ENCODE measurements around the gene PCBP3.

PCBP3 gene

DNA sequence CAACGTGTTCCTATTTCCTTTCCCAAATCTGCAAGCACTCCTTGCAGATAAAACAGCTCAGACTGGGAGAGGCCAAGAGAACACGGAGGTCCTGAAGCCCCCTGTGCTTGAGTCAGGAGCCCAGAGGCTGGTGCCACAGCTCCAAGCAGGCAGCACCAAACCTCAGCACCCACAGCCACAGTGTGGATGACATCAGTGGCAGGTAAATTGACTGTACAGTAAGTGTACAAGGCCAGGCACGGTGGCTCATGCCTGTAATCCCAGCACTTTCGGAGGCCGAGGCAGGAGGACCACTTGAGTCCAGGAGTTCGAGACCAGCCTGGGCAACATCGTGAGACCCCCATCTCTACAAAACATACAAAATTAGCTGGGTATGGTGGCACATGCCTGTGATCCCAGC is 336.1 kb downstream of the PCBP3 start:
- TF ChIP-seq, protein P1, sequence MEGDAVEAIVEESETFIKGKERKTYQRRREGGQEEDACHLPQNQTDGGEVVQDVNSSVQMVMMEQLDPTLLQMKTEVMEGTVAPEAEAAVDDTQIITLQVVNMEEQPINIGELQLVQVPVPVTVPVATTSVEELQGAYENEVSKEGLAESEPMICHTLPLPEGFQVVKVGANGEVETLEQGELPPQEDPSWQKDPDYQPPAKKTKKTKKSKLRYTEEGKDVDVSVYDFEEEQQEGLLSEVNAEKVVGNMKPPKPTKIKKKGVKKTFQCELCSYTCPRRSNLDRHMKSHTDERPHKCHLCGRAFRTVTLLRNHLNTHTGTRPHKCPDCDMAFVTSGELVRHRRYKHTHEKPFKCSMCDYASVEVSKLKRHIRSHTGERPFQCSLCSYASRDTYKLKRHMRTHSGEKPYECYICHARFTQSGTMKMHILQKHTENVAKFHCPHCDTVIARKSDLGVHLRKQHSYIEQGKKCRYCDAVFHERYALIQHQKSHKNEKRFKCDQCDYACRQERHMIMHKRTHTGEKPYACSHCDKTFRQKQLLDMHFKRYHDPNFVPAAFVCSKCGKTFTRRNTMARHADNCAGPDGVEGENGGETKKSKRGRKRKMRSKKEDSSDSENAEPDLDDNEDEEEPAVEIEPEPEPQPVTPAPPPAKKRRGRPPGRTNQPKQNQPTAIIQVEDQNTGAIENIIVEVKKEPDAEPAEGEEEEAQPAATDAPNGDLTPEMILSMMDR (conservative IDR thresholded peaks at IDR 0.05), result no peak
- no peak overlapping the region for H3K27ac ChIP-seq

DNA sequence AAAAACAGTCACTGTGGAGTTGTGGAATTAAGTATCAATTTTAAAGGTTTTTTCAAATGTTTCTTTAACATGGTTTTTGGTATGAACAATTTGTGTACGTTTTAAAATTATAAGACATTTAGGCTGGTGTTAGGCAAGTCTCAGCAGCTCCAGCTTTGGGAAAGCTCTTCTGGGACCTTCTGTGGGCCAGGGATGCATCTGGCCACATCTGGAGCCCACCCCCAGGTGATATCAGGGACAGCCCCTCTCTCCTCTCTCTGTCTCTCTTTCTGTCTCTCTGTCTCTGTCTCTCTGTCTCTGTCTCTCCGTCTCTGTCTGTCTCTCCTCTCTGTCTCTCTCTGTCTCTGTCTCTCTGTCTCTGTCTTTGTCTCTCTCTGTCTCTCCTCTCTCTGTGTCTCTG is 336.7 kb downstream of the PCBP3 start:
- no peak overlapping the region for H3K27ac ChIP-seq
- TF ChIP-seq, protein P1 (conservative IDR thresholded peaks at IDR 0.05), result no peak

DNA sequence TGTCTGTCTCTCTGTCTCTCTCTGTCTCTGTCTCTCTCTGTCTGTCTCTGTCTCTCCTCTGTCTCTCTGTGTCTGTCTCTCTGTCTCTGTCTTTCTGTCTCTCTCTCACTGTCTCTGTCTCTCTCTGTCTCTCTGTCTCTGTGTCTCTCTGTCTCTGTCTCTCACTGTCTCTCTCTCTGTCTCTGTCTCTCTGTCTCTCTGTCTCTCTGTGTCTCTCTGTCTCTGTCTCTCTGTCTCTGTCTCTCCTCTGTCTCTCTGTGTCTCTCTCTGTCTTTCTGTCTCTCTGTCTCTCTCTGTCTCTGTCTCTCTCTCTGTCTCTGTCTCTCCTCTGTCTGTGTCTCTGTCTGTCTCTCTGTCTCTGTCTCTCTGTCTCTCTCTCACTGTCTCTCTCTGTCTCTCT is 337.2 kb downstream of the PCBP3 start:
- H3K27ac ChIP-seq, result peak overlapping the region; percentile 57
- TF ChIP-seq, protein P1 (conservative IDR thresholded peaks at IDR 0.05), result no peak

DNA sequence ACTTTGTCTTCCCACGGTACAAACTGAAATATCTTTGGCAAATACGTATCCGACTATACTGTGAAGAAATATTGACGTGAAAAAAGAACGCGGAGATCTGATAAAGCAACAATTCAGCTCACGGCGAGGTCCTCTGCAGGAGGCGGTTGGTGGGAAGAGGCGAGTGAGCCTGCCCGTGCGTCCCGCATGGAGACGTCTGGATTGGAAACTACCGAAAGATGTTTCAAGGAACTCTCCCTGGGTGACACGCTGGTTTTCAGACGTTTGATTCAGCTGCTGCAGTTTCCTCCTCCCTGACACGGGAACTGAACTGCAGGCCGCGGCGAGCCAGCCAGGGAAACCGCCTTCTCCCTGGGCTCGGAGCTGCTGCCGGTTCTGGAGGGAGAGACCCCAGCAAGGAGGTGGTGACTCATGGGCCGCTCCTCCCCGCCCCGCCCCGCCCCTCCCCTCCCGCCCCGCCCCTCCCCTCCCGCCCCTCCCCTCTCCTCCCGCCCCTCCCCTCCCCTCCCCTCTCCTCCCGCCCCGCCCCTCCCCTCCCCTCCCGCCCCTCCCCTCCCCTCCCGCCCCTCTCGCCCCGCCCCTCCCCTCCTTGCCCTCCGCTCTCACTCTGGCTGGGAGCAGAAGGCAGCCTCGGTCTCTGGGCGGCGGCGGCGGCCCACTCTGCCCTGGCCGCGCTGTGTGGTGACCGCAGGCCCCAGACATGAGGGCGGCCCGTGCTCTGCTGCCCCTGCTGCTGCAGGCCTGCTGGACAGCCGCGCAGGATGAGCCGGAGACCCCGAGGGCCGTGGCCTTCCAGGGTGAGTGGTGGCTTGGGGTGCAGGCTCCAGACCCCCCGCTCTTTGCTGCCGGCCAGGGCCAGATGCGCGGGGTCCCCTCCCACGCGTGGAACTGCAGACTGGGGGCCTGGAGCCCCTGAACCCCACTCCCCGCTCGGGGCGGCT is 337.9 kb downstream of the PCBP3 start, which contains the start of gene COL6A1:
Gene COL6A1 (plus strand): TSS at position 620 of the 941 bp plus-strand sequence. CDS start 81 bp downstream, at position 701.
- TF ChIP-seq, protein P1 (conservative IDR thresholded peaks at IDR 0.05), result no peak; the same call in 1 of the 2 replicates
- peak within 1 kb of the TSS; percentile 86 for H3K27ac ChIP-seq

DNA sequence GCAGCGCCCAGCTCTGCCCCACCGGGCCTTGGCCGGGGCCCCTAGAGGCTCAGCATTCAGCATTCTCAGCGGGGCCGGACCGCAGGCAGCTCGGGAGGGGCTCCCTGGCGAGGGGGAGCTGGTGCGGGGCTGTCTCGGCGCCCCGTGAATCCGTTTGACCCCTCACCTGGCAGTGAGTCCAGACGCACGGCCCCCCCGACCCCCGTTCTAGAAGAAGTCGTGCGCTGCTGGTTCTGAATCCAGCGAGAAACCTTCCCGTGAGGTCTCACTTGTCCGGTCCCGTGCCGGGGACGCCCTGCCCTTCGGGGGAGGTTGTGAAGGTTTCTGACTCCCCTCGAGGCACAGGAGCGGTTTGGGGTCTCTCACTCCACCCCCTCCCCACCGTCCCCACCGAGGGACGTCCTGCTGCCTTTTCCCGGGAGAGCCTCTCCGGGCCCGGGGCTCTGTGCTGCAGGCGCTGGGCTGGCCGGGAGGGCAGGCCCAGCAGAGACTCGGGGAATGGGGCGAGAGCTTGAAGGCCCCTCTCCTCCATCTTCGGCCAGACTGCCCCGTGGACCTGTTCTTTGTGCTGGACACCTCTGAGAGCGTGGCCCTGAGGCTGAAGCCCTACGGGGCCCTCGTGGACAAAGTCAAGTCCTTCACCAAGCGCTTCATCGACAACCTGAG is 338.7 kb downstream of the PCBP3 start:
- TF ChIP-seq, protein P1 (conservative IDR thresholded peaks at IDR 0.05), result no peak; the same call in 1 of the 2 replicates
- H3K27ac ChIP-seq, result peak overlapping the region; percentile 86

DNA sequence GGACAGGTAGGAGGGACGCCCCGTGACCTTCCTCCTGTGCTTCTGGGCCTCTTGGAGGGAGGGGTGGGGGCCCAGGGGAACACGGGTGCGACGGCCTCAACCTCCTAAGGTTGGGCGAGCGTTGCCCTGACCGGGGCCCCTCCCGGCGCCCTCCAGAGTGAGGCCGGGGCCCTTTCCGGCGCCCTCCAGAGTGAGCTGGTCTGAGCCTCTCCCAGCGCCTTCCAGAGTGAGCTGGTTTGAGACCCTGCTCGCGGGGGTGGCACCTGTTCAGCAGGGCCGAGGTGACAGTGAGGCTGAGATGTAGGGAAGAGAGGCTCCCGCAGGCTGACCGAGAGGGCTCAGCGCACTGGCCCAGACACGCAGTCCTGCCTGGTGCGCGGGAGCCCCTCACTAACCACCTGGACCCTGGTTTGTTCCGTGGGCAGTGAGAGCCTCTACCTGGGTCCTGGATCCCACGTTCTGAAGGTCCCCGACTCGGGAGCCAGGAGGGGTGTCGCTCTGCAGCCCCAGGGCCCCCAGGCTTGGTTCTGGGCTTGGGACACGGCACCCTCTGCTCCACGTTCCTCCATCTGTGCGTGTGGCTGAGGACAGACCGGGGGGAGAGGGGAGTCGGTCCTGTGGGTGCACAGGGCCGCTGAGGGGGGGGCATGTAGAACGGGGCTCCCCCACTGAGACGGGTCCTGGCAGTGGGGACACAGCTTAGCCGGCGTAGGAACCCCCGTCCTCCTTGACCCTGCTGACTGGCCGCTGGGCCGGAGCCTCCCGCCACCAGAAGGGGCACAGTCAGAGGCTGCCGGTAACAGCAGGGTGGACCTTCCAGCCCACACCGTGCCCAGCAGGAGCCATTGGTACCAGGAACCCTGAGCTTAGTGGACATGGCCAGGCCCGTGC is 339.5 kb downstream of the PCBP3 start:
- H3K27ac ChIP-seq, result peak overlapping the region; percentile 86
- TF ChIP-seq, protein P1 (conservative IDR thresholded peaks at IDR 0.05), result no peak
